GM12864 (cell line): ENCODE results near the gene MYRIP.

Experiments used
- DNase-seq: peaks from one replicate; pipeline ENCODE4 v3.0.0-alpha.2; 2011; ENCODE audit warnings: low read depth
- H3K4me3 ChIP-seq: 2 replicates; pipeline ENCODE4 v1.5.1; 2011; ENCODE audit warnings: mild to moderate bottlenecking, low read depth, low read length, control low read depth
- CTCF ChIP-seq: IDR thresholded peaks from 2 replicates; pipeline ENCODE4 v1.5.1; 2011; ENCODE audit warnings: low read depth, mild to moderate bottlenecking, moderate library complexity, low read length, control low read depth, inconsistent platforms; ENCODE audit errors: missing control alignments

MYRIP gene

GRCh38 chr3:39779511-39780230 is 29.7 kb upstream of the MYRIP start:
- no peak for DNase-seq
- TF ChIP-seq CTCF: no peak
- H3K4me3 ChIP-seq: no peak overlapping the region

- H3K4me3 ChIP-seq: no peak overlapping the region
- no peak for DNase-seq
- no peak for TF ChIP-seq CTCF
Measured at GRCh38 chr3:39780352-39780751, 29.1 kb upstream of the MYRIP start.

- no peak overlapping the region for H3K4me3 ChIP-seq
- no peak for DNase-seq
- TF ChIP-seq CTCF: no peak
Measured at GRCh38 chr3:39781025-39781424, 28.4 kb upstream of the MYRIP start.

- no peak for TF ChIP-seq CTCF
- H3K4me3 ChIP-seq: no peak overlapping the region
- no peak for DNase-seq
Measured at GRCh38 chr3:39781632-39782031, 27.8 kb upstream of the MYRIP start.

- no peak for TF ChIP-seq CTCF
- H3K4me3 ChIP-seq: no peak overlapping the region
- no peak for DNase-seq
Measured at GRCh38 chr3:39783680-39784079, 25.7 kb upstream of the MYRIP start.

GRCh38 chr3:39784922-39785321 is 24.5 kb upstream of the MYRIP start:
- TF ChIP-seq CTCF: no peak
- no peak overlapping the region for H3K4me3 ChIP-seq
- no peak for DNase-seq
